GM12801 (cell line): Measurements from ENCODE around the gene FOXO3.

ENCODE experiments used
- CTCF ChIP-seq: IDR thresholded peaks from one replicate; pipeline ENCODE4 v1.5.1; 2011; ENCODE audit warnings: control low read depth; ENCODE audit not compliant: insufficient read length; ENCODE audit errors: extremely low read depth

FOXO3 gene

GRCh38 chr6:108594640-108595039, 33.9 kb downstream of the FOXO3 start:
- TF ChIP-seq CTCF = no peak

GRCh38 chr6:108596956-108597355, 36.2 kb downstream of the FOXO3 start:
- no peak for TF ChIP-seq CTCF

GRCh38 chr6:108597572-108598304, 37.0 kb downstream of the FOXO3 start:
- TF ChIP-seq CTCF = no peak

GRCh38 chr6:108598305-108598863, 37.7 kb downstream of the FOXO3 start:
- no peak for TF ChIP-seq CTCF

- no peak for TF ChIP-seq CTCF
These were observed 43.4 kb downstream of the FOXO3 start for GRCh38 chr6:108604156-108604555.

- TF ChIP-seq CTCF = no peak
These were observed 45.6 kb downstream of the FOXO3 start for GRCh38 chr6:108606250-108606690.

GRCh38 chr6:108608453-108609275, 47.9 kb downstream of the FOXO3 start:
- TF ChIP-seq CTCF = no peak
